ENCODE measurements around the gene BTG4.

The BTG4 gene

DNA sequence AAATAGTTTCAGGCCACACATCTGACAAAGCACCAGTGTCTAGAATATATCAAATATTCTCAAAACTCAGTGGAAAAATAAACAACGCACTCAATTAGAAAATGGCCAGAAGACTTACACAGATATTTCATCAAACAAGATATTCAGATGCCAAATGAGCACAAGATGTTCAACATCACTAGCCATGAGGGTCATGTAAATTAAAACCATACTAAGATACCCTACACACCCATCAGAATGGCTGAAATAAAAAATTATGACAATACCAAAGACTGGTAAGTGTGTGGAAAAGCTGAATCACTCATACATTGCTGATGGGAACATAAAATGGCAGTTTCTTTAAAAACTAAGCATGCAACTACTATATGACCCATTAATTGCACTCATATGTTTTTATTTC lies 21.7 kb downstream of the BTG4 start:
- DNase-seq (ENCODE audit: low spot score) = no peak

DNA sequence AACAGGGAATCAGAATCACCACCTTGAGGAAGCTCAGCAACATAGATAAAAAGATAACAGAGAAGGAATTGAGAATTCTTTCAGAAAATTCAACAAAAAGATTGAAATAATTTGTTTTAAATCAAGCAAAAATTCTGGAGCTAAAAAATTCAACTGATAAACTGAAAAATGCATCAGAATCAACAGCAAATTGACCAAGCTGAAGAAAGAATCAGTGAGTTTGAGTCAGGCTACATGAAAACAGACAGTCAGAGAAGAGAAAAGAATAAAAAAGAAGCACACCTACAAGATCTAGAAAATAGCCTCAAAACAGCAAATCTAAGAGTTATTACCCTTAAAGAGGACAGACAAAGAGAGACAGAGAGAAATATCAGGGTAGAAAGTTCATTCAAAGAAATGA lies 28.8 kb downstream of the BTG4 start:
- no peak for DNase-seq (ENCODE audit: low spot score)

- DNase-seq (ENCODE audit: low spot score) = no peak
These were observed 32.5 kb downstream of the BTG4 start for GRCh38 chr11:111479666-111480065.

DNA sequence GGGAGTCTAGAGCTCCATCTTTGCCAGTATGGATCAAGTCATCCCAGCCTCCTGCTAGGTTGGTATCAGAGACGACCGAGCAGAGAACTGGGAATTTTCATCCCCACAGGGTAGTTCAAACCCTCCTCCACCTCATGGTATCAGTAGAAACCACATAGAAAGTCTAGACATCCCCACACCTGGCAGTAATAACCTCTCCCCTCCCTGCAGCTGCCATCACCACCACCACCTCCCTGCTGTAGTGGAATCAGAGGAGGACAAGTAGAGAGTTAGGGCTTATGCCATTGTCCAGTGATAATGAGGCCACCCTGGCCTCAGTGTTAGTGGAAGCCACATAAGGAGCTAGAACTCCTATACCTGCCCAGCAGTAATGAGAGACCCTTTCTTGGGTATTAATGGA lies 34.3 kb downstream of the BTG4 start:
- no peak for DNase-seq (ENCODE audit: low spot score)

- DNase-seq (ENCODE audit: low spot score) = no peak
These were observed 35.2 kb downstream of the BTG4 start for GRCh38 chr11:111476956-111477355.

DNA sequence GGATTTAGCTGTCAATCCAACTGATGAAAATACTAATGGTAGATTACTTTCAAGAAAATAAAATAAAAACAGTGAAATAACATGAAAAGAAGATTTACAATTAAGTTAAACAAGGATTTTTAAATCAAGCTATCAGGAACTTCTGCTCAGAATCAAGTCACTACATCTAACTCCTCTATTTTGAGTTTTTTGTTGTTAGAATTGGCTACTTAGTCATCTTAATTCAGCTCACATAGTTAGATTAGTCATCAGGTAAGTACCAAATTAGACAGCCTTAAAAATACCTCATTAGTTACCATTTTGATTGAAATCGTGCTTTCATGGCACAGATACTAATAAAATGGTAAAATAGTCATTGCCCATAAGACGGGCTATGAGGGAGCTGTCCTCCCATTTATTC lies 35.8 kb downstream of the BTG4 start:
- no peak for DNase-seq (ENCODE audit: low spot score)

GRCh38 chr11:111474432-111474831 lies 37.8 kb downstream of the BTG4 start:
- no peak for DNase-seq (ENCODE audit: low spot score)

DNA sequence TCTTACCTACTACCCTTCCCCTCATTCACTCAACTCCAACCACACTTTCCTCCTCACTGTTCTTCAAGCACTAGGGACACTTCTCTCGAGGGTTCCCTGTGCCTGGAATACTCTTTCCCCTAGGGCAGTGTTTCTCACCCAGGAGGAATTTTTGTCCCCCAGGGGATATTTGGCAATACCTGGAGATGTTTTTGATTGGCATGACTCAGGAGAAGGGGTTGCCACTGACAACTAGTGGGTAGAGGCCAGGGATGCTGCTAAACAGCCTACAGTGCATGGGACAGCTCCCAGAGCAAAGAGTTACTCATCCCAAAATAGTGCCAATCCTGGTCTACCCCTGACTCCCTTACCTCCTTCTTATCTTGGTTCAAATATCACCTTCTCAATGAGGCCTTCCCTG lies 40.0 kb downstream of the BTG4 start:
- DNase-seq (ENCODE audit: low spot score) = no peak

- no peak for DNase-seq (ENCODE audit: low spot score)
These were observed 43.0 kb downstream of the BTG4 start for GRCh38 chr11:111469200-111469599.

DNA sequence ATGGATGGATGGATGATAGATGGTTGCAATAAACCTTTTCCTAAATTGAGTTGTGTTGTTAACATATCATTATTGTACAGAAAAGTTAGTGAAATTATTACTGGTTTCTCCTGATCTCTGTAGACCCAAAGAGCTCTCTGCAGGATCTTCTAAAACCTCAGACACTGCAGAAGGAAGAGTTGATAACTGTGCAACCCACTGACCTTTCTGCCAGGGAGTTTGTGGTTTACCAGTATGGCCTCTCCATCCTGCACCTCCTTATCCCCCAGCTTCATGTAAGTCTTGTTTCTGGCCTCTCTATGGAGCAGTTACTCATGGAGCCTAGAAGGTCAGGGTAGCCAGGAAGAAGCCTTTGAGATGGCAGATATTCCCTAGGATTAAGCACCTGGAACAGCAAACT lies 45.6 kb downstream of the BTG4 start:
- DNase-seq (ENCODE audit: low spot score) = no peak

- no peak for DNase-seq (ENCODE audit: low spot score)
These were observed 46.8 kb downstream of the BTG4 start for GRCh38 chr11:111465400-111465799.

- no peak for DNase-seq (ENCODE audit: low spot score)
These were observed 48.9 kb downstream of the BTG4 start for GRCh38 chr11:111463276-111463675.

GRCh38 chr11:111462329-111462728 lies 49.9 kb downstream of the BTG4 start:
- DNase-seq (ENCODE audit: low spot score) = no peak

GRCh38 chr11:111461460-111462235 lies 50.5 kb downstream of the BTG4 start:
- DNase-seq (ENCODE audit: low spot score) = no peak

DNA sequence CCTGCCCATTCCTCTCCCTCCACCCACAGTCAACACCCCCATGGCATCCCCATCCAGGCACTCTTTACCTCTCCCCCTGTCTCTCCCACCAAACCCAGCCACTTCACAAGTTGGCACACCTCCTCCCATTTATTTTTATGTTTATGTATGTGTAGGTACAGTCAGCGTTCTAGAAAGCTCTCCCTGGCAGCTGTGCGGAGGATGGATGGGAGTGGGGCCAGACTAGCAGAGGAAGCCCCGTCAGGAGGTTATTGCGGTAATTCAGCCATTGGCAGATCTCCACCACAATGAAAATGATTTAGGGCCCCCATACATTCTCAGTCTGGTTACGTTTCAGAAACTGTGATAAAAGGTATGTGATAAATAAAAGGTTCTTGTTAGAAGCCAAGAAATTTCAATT lies 51.3 kb downstream of the BTG4 start:
- no peak for DNase-seq (ENCODE audit: low spot score)

GRCh38 chr11:111460340-111460739 lies 51.8 kb downstream of the BTG4 start:
- no peak for DNase-seq (ENCODE audit: low spot score)

DNA sequence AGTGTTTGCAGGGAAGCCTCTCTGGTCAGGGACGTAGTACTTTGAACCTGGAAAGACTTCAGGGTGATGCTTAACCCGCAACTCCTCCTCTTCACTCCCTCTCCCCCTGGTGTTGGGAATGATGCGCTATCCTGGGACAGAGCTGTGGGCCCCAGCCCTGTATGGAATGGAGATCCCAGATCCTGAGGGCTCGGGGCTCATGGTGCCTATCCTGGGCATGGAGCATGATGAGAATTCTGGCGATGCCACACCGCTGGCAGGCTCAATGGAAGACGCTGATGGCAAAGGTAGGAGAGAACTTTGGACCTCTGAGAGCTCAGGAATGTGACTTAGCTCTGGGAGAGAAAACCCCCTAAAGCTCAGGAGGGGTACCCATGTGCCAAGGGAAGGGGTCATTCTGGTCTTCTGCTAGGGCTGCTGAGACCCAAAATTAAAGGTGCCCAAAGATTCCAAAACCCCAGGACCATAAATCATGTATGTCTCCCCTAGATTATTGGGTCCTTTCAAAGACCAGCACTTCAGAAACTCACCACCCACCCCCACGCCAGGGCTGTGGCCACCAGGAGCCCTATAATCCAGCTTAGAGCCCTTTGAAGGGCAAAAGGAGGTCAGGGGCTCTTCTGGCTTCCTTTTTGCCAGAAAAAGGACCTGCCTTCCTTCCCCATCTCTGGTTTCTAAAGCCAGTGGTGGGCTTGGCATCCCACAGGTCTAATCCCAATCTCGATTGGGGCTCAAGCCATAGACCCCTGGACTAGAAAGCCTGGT lies 52.5 kb downstream of the BTG4 start:
- peak; percentile 37 for DNase-seq (ENCODE audit: low spot score)

GRCh38 chr11:111457731-111458368 lies 54.3 kb downstream of the BTG4 start:
- DNase-seq (ENCODE audit: low spot score) = no peak

DNA sequence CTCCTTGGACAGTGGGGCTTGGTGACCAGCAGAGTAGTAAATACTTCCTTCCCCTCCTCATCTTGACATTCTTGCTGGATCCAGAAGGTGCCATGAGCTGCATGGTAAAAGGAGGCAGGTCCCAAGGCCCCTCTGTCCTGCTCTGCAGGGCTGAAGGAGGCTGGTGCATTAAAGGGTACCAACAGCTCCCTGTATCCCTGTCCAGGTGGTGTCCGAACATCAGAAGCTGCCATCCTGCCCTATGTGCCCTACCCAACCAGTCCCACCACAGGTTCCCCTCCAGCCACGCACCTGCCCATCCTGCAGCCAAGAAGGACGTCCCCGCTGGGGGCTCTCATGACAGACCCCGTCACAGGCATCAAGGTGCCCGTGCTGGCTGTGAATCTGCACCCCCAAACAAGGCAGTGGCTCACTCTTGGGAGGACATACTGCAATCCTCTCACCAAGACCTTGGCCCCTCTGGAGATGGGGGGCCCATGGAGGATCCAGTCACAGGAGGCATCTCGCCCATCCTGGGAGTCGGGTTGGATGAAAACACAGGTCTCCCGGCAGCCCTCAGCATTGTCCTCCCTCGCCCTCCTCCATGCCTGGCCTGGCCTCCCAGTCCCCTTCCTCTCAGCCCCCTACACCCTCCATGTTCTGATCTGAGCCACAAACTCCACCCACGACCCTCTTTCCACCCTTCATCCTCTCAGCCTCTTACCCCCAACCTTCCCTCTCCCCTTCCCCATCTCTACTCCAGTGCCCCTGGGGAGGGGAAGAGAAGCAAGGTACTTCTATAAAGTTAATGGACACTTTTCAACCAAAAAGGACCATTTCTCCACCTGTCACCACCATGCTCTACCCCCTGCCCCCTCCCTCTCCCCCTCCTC lies 55.1 kb downstream of the BTG4 start:
- DNase-seq (ENCODE audit: low spot score) = no peak

- no peak for DNase-seq (ENCODE audit: low spot score)
These were observed 55.9 kb downstream of the BTG4 start for GRCh38 chr11:111456086-111456858.
